ENCODE results near the gene FNDC11. TPM values are rescaled to one million over a fixed set of nuclear protein-coding genes. Genes with fewer than 3 reads are reported as not detected.
"Not testable (repeated sequence)": the region's sequence is repeated elsewhere in the genome, so short reads cannot be mapped to it uniquely, and the experiment has no call there.

FNDC11 gene
- under 1 TPM; 0.55 to 0.61 TPM for total RNA-seq

DNA sequence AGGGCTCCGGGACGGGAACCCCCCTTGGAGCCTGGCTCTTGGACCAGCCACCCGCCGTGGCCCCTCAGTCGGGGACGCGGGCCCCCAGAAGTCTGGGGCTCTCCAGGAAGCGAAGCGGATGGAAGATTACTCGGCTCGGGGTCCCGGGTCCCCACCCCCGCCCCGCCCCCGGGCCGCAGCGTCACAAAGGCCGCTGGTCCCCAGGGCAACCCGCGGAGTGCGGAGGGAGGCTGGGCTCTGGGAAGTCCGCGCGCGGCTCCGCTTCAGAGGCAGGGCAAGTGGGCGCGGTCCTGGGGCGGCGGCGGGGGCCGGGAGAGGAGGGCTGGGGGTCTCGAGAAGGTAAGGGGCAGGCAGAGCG lies at the start of gene FNDC11:
Gene FNDC11 (plus strand): TSS at position 227 of the 358 bp plus-strand sequence. CDS start 1,505 bp downstream, outside the sequence.
- ChIA-PET POLR2A (interaction anchor here (1.0 kb wide), 1 partner anchor 74 kb away, joined by 3 read pairs; no protein-coding TSS in a partner anchor), CTCF (no interaction called here)
- DNase-seq = peak; percentile 54
- intact Hi-C loops (cut with micrococcal nuclease) = loop anchor here (1.0 to 2.0 kb wide), 3 partner anchors 17 to 81 kb away; partner anchors contain the start of genes PPDPF and PTK6
- no peaks in the 10 kb centered on the region for H3K9me3 Mint-ChIP-seq
- H3K27ac Mint-ChIP-seq = peak within 1 kb of the TSS; percentile 49
- H3K36me3 Mint-ChIP-seq = no peaks in the 10 kb centered on the region
- H3K4me1 Mint-ChIP-seq (ENCODE audit: low read depth) = peaks cover 11% of the 10 kb centered on the region
- H3K27me3 Mint-ChIP-seq = peaks cover 3% of the 10 kb centered on the region
- peak within 1 kb of the TSS; percentile 51 for H3K4me3 Mint-ChIP-seq

DNA sequence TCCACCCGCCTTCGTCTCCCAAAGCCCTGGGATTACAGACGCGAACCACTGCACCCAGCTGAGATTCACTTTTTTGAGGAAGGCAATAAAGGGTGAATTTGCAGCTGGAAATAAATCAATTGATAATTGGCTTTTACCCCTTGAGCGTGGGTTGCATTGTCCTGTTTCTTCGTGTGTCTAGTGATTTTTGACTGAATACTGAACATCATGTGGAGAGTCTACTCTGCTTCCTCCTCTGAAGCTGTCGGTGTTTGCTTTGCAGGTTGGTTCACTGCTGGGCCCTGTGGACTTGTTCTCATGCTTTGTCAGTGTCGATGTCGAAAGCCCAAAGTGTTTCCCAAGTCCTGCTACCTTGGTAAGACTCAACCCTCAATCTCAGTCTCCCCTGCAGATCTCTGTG lies 49.3 kb upstream of the FNDC11 start:
- intact Hi-C loops (cut with micrococcal nuclease) = no loop called here
- peaks cover 17% of the 10 kb centered on the region for H3K9me3 Mint-ChIP-seq
- ChIA-PET POLR2A (no interaction called here), CTCF (no interaction called here)
- H3K36me3 Mint-ChIP-seq = peaks cover 5% of the 10 kb centered on the region
- no peak overlapping the region for H3K27ac Mint-ChIP-seq
- H3K4me3 Mint-ChIP-seq = no peak overlapping the region
- peaks cover 4% of the 10 kb centered on the region for H3K4me1 Mint-ChIP-seq (ENCODE audit: low read depth)
- H3K27me3 Mint-ChIP-seq = peaks cover 37% of the 10 kb centered on the region
- no peak for DNase-seq

GRCh38 chr20:63505281-63505680 lies 48.7 kb upstream of the FNDC11 start:
- ChIA-PET POLR2A (no interaction called here), CTCF (interaction anchor here (2.0 kb wide), 1 partner anchor 9 kb away, joined by 6 read pairs; no protein-coding TSS in a partner anchor)
- Mint-ChIP-seq H3K9me3 (peaks cover 17% of the 10 kb centered on the region), H3K36me3 (peaks cover 5% of the 10 kb centered on the region), H3K4me1 (ENCODE audit: low read depth) (peaks cover 4% of the 10 kb centered on the region), H3K4me3 (no peak overlapping the region), H3K27me3 (peaks cover 38% of the 10 kb centered on the region), H3K27ac (no peak overlapping the region)
- DNase-seq = no peak
- intact Hi-C loops (cut with micrococcal nuclease) = no loop called here

GRCh38 chr20:63505723-63506122 lies 48.2 kb upstream of the FNDC11 start:
- DNase-seq = no peak
- no peak overlapping the region for H3K27ac Mint-ChIP-seq
- H3K4me3 Mint-ChIP-seq = no peak overlapping the region
- ChIA-PET CTCF (interaction anchor here (2.0 kb wide), 1 partner anchor 9 kb away, joined by 6 read pairs; no protein-coding TSS in a partner anchor), POLR2A (no interaction called here)
- H3K4me1 Mint-ChIP-seq (ENCODE audit: low read depth) = peaks cover 4% of the 10 kb centered on the region
- peaks cover 41% of the 10 kb centered on the region for H3K27me3 Mint-ChIP-seq
- intact Hi-C loops (cut with micrococcal nuclease) = no loop called here
- peaks cover 17% of the 10 kb centered on the region for H3K9me3 Mint-ChIP-seq
- peaks cover 5% of the 10 kb centered on the region for H3K36me3 Mint-ChIP-seq

- H3K9me3 Mint-ChIP-seq = peaks cover 17% of the 10 kb centered on the region
- peaks cover 43% of the 10 kb centered on the region for H3K27me3 Mint-ChIP-seq
- CTCF ChIA-PET = interaction anchor here (0.6 to 2.0 kb wide), 2 partner anchors 11 to 20 kb away, joined by 3 to 6 read pairs; no protein-coding TSS in a partner anchor
- no peak overlapping the region for H3K27ac Mint-ChIP-seq
- H3K4me3 Mint-ChIP-seq = no peak overlapping the region
- DNase-seq = no peak
- H3K36me3 Mint-ChIP-seq = peaks cover 5% of the 10 kb centered on the region
- POLR2A ChIA-PET = no interaction called here
- intact Hi-C loops (cut with micrococcal nuclease) = no loop called here
- H3K4me1 Mint-ChIP-seq (ENCODE audit: low read depth) = peaks cover 4% of the 10 kb centered on the region
These were observed 46.7 kb upstream of the FNDC11 start for GRCh38 chr20:63507083-63507743.

DNA sequence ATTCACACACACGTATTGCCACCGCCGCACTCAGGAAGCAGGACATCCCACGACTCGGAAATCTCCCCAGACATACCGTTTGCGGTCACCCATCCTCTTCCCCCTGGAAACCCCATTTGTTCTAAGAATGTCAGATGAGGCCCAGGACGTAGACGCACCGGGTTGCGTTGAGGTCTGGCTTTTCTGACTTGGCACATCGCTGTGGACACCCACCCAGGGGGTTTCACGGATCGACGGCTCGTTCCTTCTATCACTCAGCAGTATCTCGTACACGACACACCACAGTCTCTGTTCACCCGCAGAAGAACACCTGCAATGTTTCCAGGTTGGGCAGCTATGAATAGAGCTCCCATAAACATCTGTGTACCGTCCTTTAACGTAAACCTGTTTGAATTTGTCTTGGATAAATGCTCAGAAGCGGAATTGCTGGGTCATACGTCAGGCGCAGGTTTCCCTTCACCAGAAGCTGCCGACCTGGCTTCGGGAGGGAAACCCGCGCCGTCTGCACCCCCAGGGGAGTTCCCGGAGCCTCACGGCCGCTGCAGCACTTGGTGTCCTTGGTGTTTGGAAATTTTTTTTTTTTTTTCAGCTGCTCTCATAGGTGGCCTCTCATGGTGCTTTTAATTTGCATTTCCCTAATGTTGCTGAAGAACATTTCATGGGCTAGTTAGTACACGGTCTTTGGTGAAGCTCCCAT lies 45.7 kb upstream of the FNDC11 start:
- peaks cover 17% of the 10 kb centered on the region for H3K9me3 Mint-ChIP-seq
- H3K4me3 Mint-ChIP-seq = no peak overlapping the region
- ChIA-PET CTCF (interaction anchor here (0.6 kb wide), 2 partner anchors 11 to 19 kb away, joined by 3 read pairs; no protein-coding TSS in a partner anchor), POLR2A (no interaction called here)
- H3K27me3 Mint-ChIP-seq = peaks cover 47% of the 10 kb centered on the region
- peak overlapping the region; percentile 47 for H3K27ac Mint-ChIP-seq
- intact Hi-C loops (cut with micrococcal nuclease) = no loop called here
- peaks cover 4% of the 10 kb centered on the region for H3K4me1 Mint-ChIP-seq (ENCODE audit: low read depth)
- DNase-seq = peak; percentile 42
- peaks cover 5% of the 10 kb centered on the region for H3K36me3 Mint-ChIP-seq

- intact Hi-C loops (cut with micrococcal nuclease) = no loop called here
- Mint-ChIP-seq H3K9me3 (peaks cover 11% of the 10 kb centered on the region), H3K4me3 (no peak overlapping the region), H3K4me1 (ENCODE audit: low read depth) (peaks cover 4% of the 10 kb centered on the region), H3K27me3 (peaks cover 45% of the 10 kb centered on the region), H3K27ac (no peak overlapping the region), H3K36me3 (peaks cover 5% of the 10 kb centered on the region)
- ChIA-PET CTCF (interaction anchor here (0.6 kb wide), 1 partner anchor 12 kb away, joined by 3 read pairs; no protein-coding TSS in a partner anchor), POLR2A (no interaction called here)
- no peak for DNase-seq
These were observed 44.8 kb upstream of the FNDC11 start for GRCh38 chr20:63509088-63509564.

- CTCF ChIA-PET = interaction anchor here (1.0 kb wide), 1 partner anchor 24 kb away, joined by 4 read pairs; the partner anchor contains the start of gene PTK6
- intact Hi-C loops (cut with micrococcal nuclease) = no loop called here
- no peak overlapping the region for H3K4me3 Mint-ChIP-seq
- peaks cover 2% of the 10 kb centered on the region for H3K9me3 Mint-ChIP-seq
- no peak overlapping the region for H3K27ac Mint-ChIP-seq
- no peak for DNase-seq
- H3K4me1 Mint-ChIP-seq (ENCODE audit: low read depth) = peaks cover 2% of the 10 kb centered on the region
- peaks cover 2% of the 10 kb centered on the region for H3K36me3 Mint-ChIP-seq
- H3K27me3 Mint-ChIP-seq = peaks cover 28% of the 10 kb centered on the region
- POLR2A ChIA-PET = no interaction called here
These were observed 40.8 kb upstream of the FNDC11 start for GRCh38 chr20:63513207-63513606.

GRCh38 chr20:63514520-63514919 lies 39.4 kb upstream of the FNDC11 start:
- peaks cover 20% of the 10 kb centered on the region for H3K27me3 Mint-ChIP-seq
- H3K36me3 Mint-ChIP-seq; H3K4me1 Mint-ChIP-seq (ENCODE audit: low read depth); H3K27ac Mint-ChIP-seq; POLR2A ChIA-PET; intact Hi-C loops (cut with micrococcal nuclease); H3K4me3 Mint-ChIP-seq; H3K9me3 Mint-ChIP-seq: not testable (repeated sequence)
- CTCF ChIA-PET = interaction anchor here (1.1 kb wide), 1 partner anchor 18 kb away, joined by 5 read pairs; no protein-coding TSS in a partner anchor
- peak; percentile 8 for DNase-seq

- peaks cover 6% of the 10 kb centered on the region for H3K27me3 Mint-ChIP-seq
- H3K9me3 Mint-ChIP-seq = peaks cover 5% of the 10 kb centered on the region
- no peak overlapping the region for H3K27ac Mint-ChIP-seq
- no peak overlapping the region for H3K4me3 Mint-ChIP-seq
- peaks cover 14% of the 10 kb centered on the region for H3K36me3 Mint-ChIP-seq
- ChIA-PET POLR2A (no interaction called here), CTCF (interaction anchor here (1.1 to 1.8 kb wide), 2 partner anchors 20 to 21 kb away, joined by 3 to 9 read pairs; partner anchors contain the start of gene PTK6)
- DNase-seq = no peak
- peaks cover 15% of the 10 kb centered on the region for H3K4me1 Mint-ChIP-seq (ENCODE audit: low read depth)
- intact Hi-C loops (cut with micrococcal nuclease) = no loop called here
These were observed 36.3 kb upstream of the FNDC11 start for GRCh38 chr20:63517376-63518309.

- POLR2A ChIA-PET = no interaction called here
- no peak overlapping the region for H3K4me3 Mint-ChIP-seq
These were observed 35.6 kb upstream of the FNDC11 start for GRCh38 chr20:63518351-63518861.

More at GRCh38 chr20:63518351-63518861, 35.6 kb upstream of the FNDC11 start:
- H3K27me3 Mint-ChIP-seq = peaks cover 2% of the 10 kb centered on the region
- peaks cover 16% of the 10 kb centered on the region for H3K4me1 Mint-ChIP-seq (ENCODE audit: low read depth)
- no peak overlapping the region for H3K27ac Mint-ChIP-seq
- intact Hi-C loops (cut with micrococcal nuclease) = no loop called here
- peaks cover 21% of the 10 kb centered on the region for H3K36me3 Mint-ChIP-seq
- CTCF ChIA-PET = interaction anchor here (1.8 kb wide), 1 partner anchor 22 kb away, joined by 9 read pairs; no protein-coding TSS in a partner anchor
- peaks cover 8% of the 10 kb centered on the region for H3K9me3 Mint-ChIP-seq
- no peak for DNase-seq

All from activated CD4-positive, alpha-beta memory T cell treated with anti-CD3 and anti-CD28 coated beads for 36 hours (primary cell).